ENCODE results near the gene ZNRF2. TPM values are rescaled to one million over a fixed set of nuclear protein-coding genes. Genes with fewer than 3 reads are reported as not detected.

ZNRF2 gene
- polyA plus RNA-seq, 1 experiment, result 1.6 TPM

- H3K27me3 ChIP-seq (ENCODE audit: control insufficient read depth, insufficient read depth, low read length), result peaks cover 6% of the 10 kb centered on the region
- CTCF ChIA-PET, result no interaction called here
- POLR2A ChIA-PET, result no interaction called here
- no peak for TF ChIP-seq CTCF (IDR thresholded peaks at IDR 0.05; ENCODE audit: insufficient read depth, low read depth, low read length)
- no peak for DNase-seq (ENCODE audit: low read depth)
- H3K4me3 ChIP-seq (ENCODE audit: low read depth, low read length), result no peak overlapping the region
- H3K36me3 ChIP-seq (ENCODE audit: control insufficient read depth, insufficient read depth, low read length), result no peaks in the 10 kb centered on the region
Measured at GRCh38 chr7:30241767-30242166, 42.6 kb upstream of the ZNRF2 start.

GRCh38 chr7:30244340-30244739 lies 40.1 kb upstream of the ZNRF2 start:
- no peak overlapping the region for H3K4me3 ChIP-seq (ENCODE audit: low read depth, low read length)
- CTCF ChIA-PET, result no interaction called here
- H3K27me3 ChIP-seq (ENCODE audit: control insufficient read depth, insufficient read depth, low read length), result peaks cover 9% of the 10 kb centered on the region
- H3K36me3 ChIP-seq (ENCODE audit: control insufficient read depth, insufficient read depth, low read length), result no peaks in the 10 kb centered on the region
- no peak for TF ChIP-seq CTCF (IDR thresholded peaks at IDR 0.05; ENCODE audit: insufficient read depth, low read depth, low read length)
- no peak for DNase-seq (ENCODE audit: low read depth)
- POLR2A ChIA-PET, result no interaction called here

- Histone ChIP-seq H3K27me3 (ENCODE audit: control insufficient read depth, insufficient read depth, low read length) (peaks cover 6% of the 10 kb centered on the region; the same call in 1 of the 2 replicates), H3K4me3 (ENCODE audit: low read depth, low read length) (no peak overlapping the region), H3K36me3 (ENCODE audit: control insufficient read depth, insufficient read depth, low read length) (no peaks in the 10 kb centered on the region)
- no peak for TF ChIP-seq CTCF (IDR thresholded peaks at IDR 0.05; ENCODE audit: insufficient read depth, low read depth, low read length)
- CTCF ChIA-PET, result interaction anchor here (1.3 kb wide), 1 partner anchor 9 kb away, joined by 3 read pairs; no protein-coding TSS in a partner anchor
- POLR2A ChIA-PET, result no interaction called here
- DNase-seq (ENCODE audit: low read depth), result no peak
Measured at GRCh38 chr7:30245913-30246312, 38.5 kb upstream of the ZNRF2 start.

GRCh38 chr7:30246392-30246791 lies 38.0 kb upstream of the ZNRF2 start:
- CTCF ChIA-PET, result no interaction called here
- no peak for TF ChIP-seq CTCF (IDR thresholded peaks at IDR 0.05; ENCODE audit: insufficient read depth, low read depth, low read length)
- Histone ChIP-seq H3K36me3 (ENCODE audit: control insufficient read depth, insufficient read depth, low read length) (no peaks in the 10 kb centered on the region), H3K4me3 (ENCODE audit: low read depth, low read length) (no peak overlapping the region), H3K27me3 (ENCODE audit: control insufficient read depth, insufficient read depth, low read length) (peaks cover 6% of the 10 kb centered on the region; the same call in 1 of the 2 replicates)
- no peak for DNase-seq (ENCODE audit: low read depth)
- POLR2A ChIA-PET, result no interaction called here

GRCh38 chr7:30247541-30248401 lies 36.6 kb upstream of the ZNRF2 start:
- POLR2A ChIA-PET, result no interaction called here
- no peak overlapping the region for H3K4me3 ChIP-seq (ENCODE audit: low read depth, low read length)

More at GRCh38 chr7:30247541-30248401, 36.6 kb upstream of the ZNRF2 start:
- H3K27me3 ChIP-seq (ENCODE audit: control insufficient read depth, insufficient read depth, low read length), result peaks cover 6% of the 10 kb centered on the region; the same call in 1 of the 2 replicates
- CTCF ChIA-PET, result no interaction called here
- no peak for TF ChIP-seq CTCF (IDR thresholded peaks at IDR 0.05; ENCODE audit: insufficient read depth, low read depth, low read length)
- H3K36me3 ChIP-seq (ENCODE audit: control insufficient read depth, insufficient read depth, low read length), result no peaks in the 10 kb centered on the region
- DNase-seq (ENCODE audit: low read depth), result no peak
